Endothelial cell of umbilical vein (primary cell): ENCODE results near the gene IQGAP2. TPM values are rescaled to one million over a fixed set of nuclear protein-coding genes. Genes with fewer than 3 reads are reported as not detected.

Experiments used
- BruUV-seq: library from RNA; stranded (reverse); fragments of 400-500 nt; replicated peaks from 2 replicates; lab custom pipeline; 2021; lab: Mats Ljungman, UMichigan
- CTCF ChIA-PET: fragments of 300-600, 350-600 bp; sonication (Branson Sonifier 250); formaldehyde crosslinking; loops from one replicate; lab custom pipeline; 2021; ENCODE audit warnings: antibody characterized with exemption, inconsistent platforms; lab: Charles Lee
- POLR2A ChIA-PET: fragments of 300-600, 350-600 bp; sonication (Branson Sonifier 250); formaldehyde crosslinking; loops from one replicate; lab custom pipeline; 2021; ENCODE audit warnings: antibody characterized with exemption, inconsistent platforms; lab: Charles Lee
- DNase-seq: peaks from one replicate; pipeline ENCODE4 v3.0.0-alpha.2; 2011; ENCODE audit warnings: low read depth, low spot score
- FAIRE-seq: peaks from 2 replicates; lab custom pipeline; 2011; peaks lifted over from hg19 to GRCh38; lab: Jason Lieb, UNC
- H2AFZ ChIP-seq: 2 replicates; pipeline ENCODE4 v1.6.0; 2012; ENCODE audit warnings: low read depth, low read length, control low read depth, inconsistent platforms
- H3K27ac ChIP-seq: 2 replicates; pipeline ENCODE4 v1.5.1; 2011; ENCODE audit warnings: low read depth, mild to moderate bottlenecking, control low read depth, low read length, moderate library complexity; ENCODE audit not compliant: insufficient read depth
- H3K27me3 ChIP-seq, 2 experiments: 2 replicates each; pipeline versions ENCODE4 v1.6.0 to v1.6.1; 2011; ENCODE audit warnings: low read length in 2 of 2, mixed read lengths in 1 of 2; ENCODE audit not compliant: control insufficient read depth in 2 of 2, insufficient read depth in 2 of 2
- H3K36me3 ChIP-seq, 2 experiments: 2 replicates in 1 of 2; 3 replicates in 1 of 2; pipeline ENCODE4 v1.5.1; 2011; ENCODE audit warnings: low read length in 2 of 2, mild to moderate bottlenecking in 1 of 2, moderate library complexity in 1 of 2; ENCODE audit not compliant: control insufficient read depth in 2 of 2, insufficient read depth in 2 of 2; ENCODE audit errors: extremely low read depth in 1 of 2
- H3K4me1 ChIP-seq: 3 replicates; pipeline ENCODE4 v1.5.1; 2011; ENCODE audit warnings: mild to moderate bottlenecking, low read length; ENCODE audit not compliant: control insufficient read depth, insufficient read depth; ENCODE audit errors: extremely low read depth
- H3K4me2 ChIP-seq: 2 replicates; pipeline ENCODE4 v1.6.1; 2011; ENCODE audit warnings: low read length, control low read depth, mixed read lengths; ENCODE audit not compliant: insufficient read depth
- H3K4me3 ChIP-seq, 3 experiments: fragments of 200-600 bp in 1 of 3; sonication (generic), shearing (Covaris generic) in 1 of 3; replicated peaks in 1 of 3; 2 replicates each; pipeline ENCODE4 v1.5.1; 2011 to 2016; ENCODE audit warnings: control low read depth in 3 of 3, low read length in 3 of 3, mild to moderate bottlenecking in 2 of 3, inconsistent platforms in 1 of 3, low read depth in 1 of 3, moderate library complexity in 1 of 3; ENCODE audit not compliant: insufficient read depth in 1 of 3
- H3K79me2 ChIP-seq: 2 replicates; pipeline ENCODE4 v1.6.0; 2012; ENCODE audit warnings: low read length, inconsistent platforms; ENCODE audit not compliant: control insufficient read depth, insufficient read depth
- H3K9ac ChIP-seq: replicated peaks from 2 replicates; pipeline ENCODE3; 2011; ENCODE audit warnings: low read length, control low read depth; ENCODE audit not compliant: insufficient read depth; ENCODE audit errors: extremely low read depth
- H3K9me1 ChIP-seq: replicated peaks from 3 replicates; pipeline ENCODE4 v1.6.0; 2011; ENCODE audit warnings: mild to moderate bottlenecking, low read length; ENCODE audit not compliant: control insufficient read depth, insufficient read depth; ENCODE audit errors: extremely low read depth
- H3K9me3 ChIP-seq: replicated peaks from 2 replicates; pipeline ENCODE4 v1.5.1; 2012; ENCODE audit warnings: low read length, inconsistent platforms; ENCODE audit not compliant: control insufficient read depth, insufficient read depth
- H4K20me1 ChIP-seq: replicated peaks from 2 replicates; pipeline ENCODE3; 2011; ENCODE audit warnings: mild to moderate bottlenecking, low read length; ENCODE audit not compliant: control insufficient read depth, insufficient read depth; ENCODE audit errors: extremely low read depth
- CTCF ChIP-seq, 2 donors: IDR thresholded peaks; 1 replicate in 1 of 2; 2 replicates in 1 of 2; pipeline ENCODE4 v1.5.1; 2011; ENCODE audit warnings: low read length in 2 of 2, mild to moderate bottlenecking in 2 of 2, moderate library complexity in 2 of 2, control low read depth in 1 of 2, inconsistent platforms in 1 of 2, low read depth in 1 of 2; ENCODE audit not compliant: insufficient read depth in 1 of 2; ENCODE audit errors: extremely low read depth in 1 of 2
- EZH2 ChIP-seq: IDR thresholded peaks from 2 replicates; pipeline ENCODE4 v1.6.1; 2012; ENCODE audit warnings: borderline replicate concordance, low read depth, mild to moderate bottlenecking, moderate library complexity, low read length, inconsistent platforms; ENCODE audit not compliant: severe bottlenecking
- FOS ChIP-seq: IDR thresholded peaks from 2 replicates; pipeline ENCODE4 v1.6.1; 2011; ENCODE audit warnings: mild to moderate bottlenecking, low read length, moderate library complexity, borderline replicate concordance; ENCODE audit not compliant: insufficient read depth
- GATA2 ChIP-seq: IDR thresholded peaks from 2 replicates; pipeline ENCODE4 v1.7.0; 2011; ENCODE audit warnings: low read depth, mild to moderate bottlenecking, moderate library complexity, mixed read lengths, low read length; ENCODE audit not compliant: insufficient read length, insufficient read depth
- JUN ChIP-seq: IDR thresholded peaks from 2 replicates; pipeline ENCODE4 v1.6.1; 2011; ENCODE audit warnings: borderline replicate concordance, low read depth; ENCODE audit not compliant: insufficient read length, insufficient read depth
- MAX ChIP-seq: IDR thresholded peaks from 2 replicates; pipeline ENCODE4 v1.6.1; 2011; ENCODE audit not compliant: insufficient read depth, insufficient read length
- MYC ChIP-seq: IDR thresholded peaks from one replicate; pipeline ENCODE4 v1.6.1; 2011; ENCODE audit warnings: mild to moderate bottlenecking, low read depth, low read length
- POLR2A ChIP-seq: IDR thresholded peaks from 2 replicates; pipeline ENCODE4 v1.6.1; 2012; ENCODE audit warnings: low read depth, mild to moderate bottlenecking, control low read depth, low read length
- POLR2AphosphoS5 ChIP-seq: IDR thresholded peaks from 2 replicates; pipeline ENCODE4 v1.6.1; 2012; ENCODE audit warnings: low read depth, mild to moderate bottlenecking, control low read depth, low read length, moderate library complexity; ENCODE audit not compliant: insufficient read depth
- dilution Hi-C: fragments of 300-500 bp; cut with MboI; formaldehyde crosslinking; loops from one replicate; pipeline ENCODE4 v1.15.0; 2019; ENCODE audit warnings: low sequenced_read_pairs; ENCODE audit not compliant: extremely low pct_ligation_motif_present
- intact Hi-C: fragments of 100-400 bp; cut with micrococcal nuclease; formaldehyde crosslinking; loops from one replicate; pipeline ENCODE4 v1.10.0; 2022
- polyA plus RNA-seq, 4 experiments: library from polyadenylated mRNA; depleted of rRNA in 3 of 4; stranded (reverse) in 3 of 4; unstranded in 1 of 4; fragments of >200 nt; gene quantifications; 2 replicates each; pipeline versions ENCODE4 v1.2.1 to v1.2.3, GENCODE V29; 2011 to 2012; ENCODE audit warnings: missing spikeins in 1 of 4
- total RNA-seq: library from RNA; stranded (reverse); gene quantifications from 2 replicates; pipeline ENCODE4 v1.2.3, GENCODE V29; 2021

The IQGAP2 gene
- total and polyA plus RNA-seq, 2 donors (not counting 3 experiments of a cell fraction or from before 2014, with no cell fraction given) = 4.5 to 4.7 TPM

- TF ChIP-seq POLR2AphosphoS5 = no peak
- no peak for TF ChIP-seq GATA2
- no peak for TF ChIP-seq JUN
- TF ChIP-seq EZH2 = no peak
- no peak for TF ChIP-seq CTCF (IDR thresholded peaks at IDR 0.05; ENCODE audit: extremely low read depth in 1 of 2, insufficient read depth in 1 of 2, low read depth in 1 of 2, low read length in 2 of 2)
- no peak for TF ChIP-seq MYC
- no peak for TF ChIP-seq FOS
- no peak for TF ChIP-seq POLR2A
- no peak for TF ChIP-seq MAX
- no peaks in the 10 kb centered on the region for H3K4me1 ChIP-seq
- peaks cover 0 to 2% of the 10 kb centered on the region in 2 experiments for H3K27me3 ChIP-seq
- no peaks in the 10 kb centered on the region for H3K9me3 ChIP-seq
- H4K20me1 ChIP-seq = no peaks in the 10 kb centered on the region
- H3K27ac ChIP-seq = no peak overlapping the region
- FAIRE-seq = no peak
- no TSS peak for BruUV-seq
- no peak overlapping the region for H3K4me2 ChIP-seq
- no peak overlapping the region for H3K4me3 ChIP-seq
- no peak for DNase-seq
- dilution Hi-C loops (no loop called here), intact Hi-C loops (no loop called here)
- no peak overlapping the region for H3K9ac ChIP-seq
- CTCF ChIA-PET = no interaction called here
- H3K9me1 ChIP-seq = no peaks in the 10 kb centered on the region
- no peak overlapping the region for H2AFZ ChIP-seq
- POLR2A ChIA-PET = no interaction called here
- H3K79me2 ChIP-seq = no peaks in the 10 kb centered on the region
- H3K36me3 ChIP-seq = no peaks in the 10 kb centered on the region
These were observed 39.0 kb downstream of the IQGAP2 start for GRCh38 chr5:76441890-76442673.
